GM19438 (cell line): ENCODE measurements around the gene RHBDD1.

Experiments
- ATAC-seq: cut with Tn5 transposase; IDR thresholded peaks from one replicate; pipeline ENCODE4 v1.9.1; 2021; ENCODE audit warnings: low read depth; ENCODE audit not compliant: unreplicated experiment

Gene RHBDD1

GRCh38 chr2:226909126-226909525 lies 73.3 kb downstream of the RHBDD1 start:
- no peak for ATAC-seq

- no peak for ATAC-seq
These were observed 74.0 kb downstream of the RHBDD1 start for GRCh38 chr2:226909836-226910235.

- ATAC-seq, result no peak
These were observed 74.5 kb downstream of the RHBDD1 start for GRCh38 chr2:226910384-226910783.

- ATAC-seq, result no peak
These were observed 76.1 kb downstream of the RHBDD1 start for GRCh38 chr2:226911932-226912331.

GRCh38 chr2:226913641-226914040 lies 77.8 kb downstream of the RHBDD1 start:
- ATAC-seq, result no peak

GRCh38 chr2:226915846-226916360 lies 80.0 kb downstream of the RHBDD1 start:
- ATAC-seq, result no peak

GRCh38 chr2:226916669-226917068 lies 80.8 kb downstream of the RHBDD1 start:
- peak; percentile 97 for ATAC-seq

GRCh38 chr2:226932443-226932842 lies 96.6 kb downstream of the RHBDD1 start:
- ATAC-seq, result no peak

- no peak for ATAC-seq
These were observed 98.8 kb downstream of the RHBDD1 start for GRCh38 chr2:226934546-226935201.

- peak; percentile 97 for ATAC-seq
These were observed 108.2 kb downstream of the RHBDD1 start for GRCh38 chr2:226943862-226944620.

- ATAC-seq, result no peak
These were observed 117.4 kb downstream of the RHBDD1 start for GRCh38 chr2:226953206-226953605.

GRCh38 chr2:226953826-226954225 lies 118.0 kb downstream of the RHBDD1 start:
- no peak for ATAC-seq

- ATAC-seq, result no peak
These were observed 120.8 kb downstream of the RHBDD1 start for GRCh38 chr2:226956659-226957058.

- ATAC-seq, result no peak
These were observed 123.6 kb downstream of the RHBDD1 start for GRCh38 chr2:226959418-226959817.

GRCh38 chr2:226962176-226962773 lies 126.4 kb downstream of the RHBDD1 start:
- no peak for ATAC-seq

GRCh38 chr2:226963528-226963927 lies 127.7 kb downstream of the RHBDD1 start:
- no peak for ATAC-seq

- no peak for ATAC-seq
These were observed 129.5 kb downstream of the RHBDD1 start for GRCh38 chr2:226965376-226965775.

- no peak for ATAC-seq
These were observed 133.7 kb downstream of the RHBDD1 start for GRCh38 chr2:226969417-226970080.

- peak; percentile 57 for ATAC-seq
These were observed 134.5 kb downstream of the RHBDD1 start for GRCh38 chr2:226970362-226970761.

- ATAC-seq, result peak; percentile 42
These were observed 135.2 kb downstream of the RHBDD1 start for GRCh38 chr2:226971084-226971483.

- ATAC-seq, result no peak
These were observed 135.9 kb downstream of the RHBDD1 start for GRCh38 chr2:226971770-226972169.
